Stimulated activated memory B cell treated with anti-CD40 and anti-IgM and Interleukin-4, amounts not matched to agents 10 μg/mL and 1 μg/mL and 100 μg/mL, for 72 hours (primary cell): ENCODE results near the gene XCR1.

Source experiments
- ATAC-seq: fragments of 150-1000 bp; cut with Tn5 transposase; 2 replicates; pipeline ENCODE4 v1.10.0; 2021
- H3K27ac Mint-ChIP-seq: one replicate; pipeline ENCODE4 v1.8.0; 2022; ENCODE audit warnings: mild to moderate bottlenecking, mixed read lengths
- H3K27me3 Mint-ChIP-seq: one replicate; pipeline ENCODE4 v1.8.0; 2022; ENCODE audit warnings: mixed read lengths
- H3K36me3 Mint-ChIP-seq: one replicate; pipeline ENCODE4 v1.8.0; 2022; ENCODE audit warnings: mixed read lengths
- H3K4me1 Mint-ChIP-seq: one replicate; pipeline ENCODE4 v1.8.0; 2022; ENCODE audit warnings: mixed read lengths
- H3K4me3 Mint-ChIP-seq: one replicate; pipeline ENCODE4 v1.8.0; 2022; ENCODE audit warnings: mild to moderate bottlenecking, moderate library complexity, mixed read lengths
- H3K9me3 Mint-ChIP-seq: one replicate; pipeline ENCODE4 v1.8.0; 2022; ENCODE audit warnings: mixed read lengths

XCR1 gene

GRCh38 chr3:46027021-46027705 lies at the start of gene XCR1:
XCR1 (minus strand) TSS chr3:46027483; CDS start chr3:46021947, 5,536 bp downstream.
- Mint-ChIP-seq H3K4me3 (no peak within 1 kb of the TSS), H3K27ac (no peak within 1 kb of the TSS), H3K4me1 (peaks cover 17% of the 10 kb centered on the region), H3K9me3 (peaks cover 11% of the 10 kb centered on the region), H3K36me3 (peaks cover 11% of the 10 kb centered on the region), H3K27me3 (no peaks in the 10 kb centered on the region)
- no peak for ATAC-seq

DNA sequence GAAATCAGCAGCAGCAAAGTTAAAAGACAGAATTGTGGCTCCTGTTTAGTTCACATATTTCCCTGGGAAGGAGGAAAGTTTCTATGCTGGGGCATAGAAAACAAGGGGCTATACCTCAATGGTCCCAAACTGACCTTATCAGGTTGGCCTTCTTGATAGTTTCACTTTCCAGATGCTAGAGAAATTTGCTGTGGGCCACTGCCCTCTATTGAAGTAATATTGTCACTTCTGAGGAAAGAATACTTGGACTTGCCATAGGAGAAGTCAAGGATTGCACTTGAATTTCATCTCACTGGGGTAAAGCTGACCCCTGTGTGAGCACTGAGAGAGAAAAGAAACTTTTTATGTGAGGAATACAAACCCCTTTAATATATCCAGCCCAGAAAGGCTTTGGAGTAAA lies 49.3 kb upstream of the XCR1 start:
- no peaks in the 10 kb centered on the region for H3K36me3 Mint-ChIP-seq

DNA sequence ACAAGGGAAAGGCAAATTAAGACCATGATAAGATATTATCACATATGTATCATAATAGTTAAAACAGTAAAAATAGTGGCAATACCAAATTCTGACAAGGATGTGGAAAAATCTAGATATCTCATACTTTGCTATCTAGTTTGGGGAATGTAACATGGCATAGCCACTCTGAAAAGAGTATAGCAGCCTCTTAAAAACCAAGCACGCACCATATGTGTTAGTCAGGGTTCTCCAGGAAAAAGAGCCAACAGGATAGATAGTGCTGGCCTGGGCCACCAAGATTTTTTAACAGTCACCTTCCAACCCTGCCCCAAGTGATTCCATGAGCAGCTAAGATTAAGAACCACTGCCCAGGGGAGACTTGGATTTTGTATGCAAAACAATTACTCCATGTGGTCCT lies 48.5 kb upstream of the XCR1 start:
- no peaks in the 10 kb centered on the region for H3K9me3 Mint-ChIP-seq
- no peak for ATAC-seq
- H3K4me3 Mint-ChIP-seq, result no peak overlapping the region
- peaks cover 10% of the 10 kb centered on the region for H3K4me1 Mint-ChIP-seq
- H3K27me3 Mint-ChIP-seq, result no peaks in the 10 kb centered on the region
- H3K36me3 Mint-ChIP-seq, result no peaks in the 10 kb centered on the region
- no peak overlapping the region for H3K27ac Mint-ChIP-seq

More for the DNA sequence above, 49.3 kb upstream of the XCR1 start:
- H3K27ac Mint-ChIP-seq, result no peak overlapping the region
- ATAC-seq, result no peak
- no peak overlapping the region for H3K4me3 Mint-ChIP-seq
- no peaks in the 10 kb centered on the region for H3K27me3 Mint-ChIP-seq
- no peaks in the 10 kb centered on the region for H3K9me3 Mint-ChIP-seq
- H3K4me1 Mint-ChIP-seq, result peaks cover 9% of the 10 kb centered on the region

- no peaks in the 10 kb centered on the region for H3K36me3 Mint-ChIP-seq
- no peaks in the 10 kb centered on the region for H3K27me3 Mint-ChIP-seq
- no peak overlapping the region for H3K4me3 Mint-ChIP-seq
- no peaks in the 10 kb centered on the region for H3K9me3 Mint-ChIP-seq
- no peak for ATAC-seq
- no peak overlapping the region for H3K27ac Mint-ChIP-seq
- peaks cover 11% of the 10 kb centered on the region for H3K4me1 Mint-ChIP-seq
Measured at GRCh38 chr3:46071222-46071858, 44.1 kb upstream of the XCR1 start.

DNA sequence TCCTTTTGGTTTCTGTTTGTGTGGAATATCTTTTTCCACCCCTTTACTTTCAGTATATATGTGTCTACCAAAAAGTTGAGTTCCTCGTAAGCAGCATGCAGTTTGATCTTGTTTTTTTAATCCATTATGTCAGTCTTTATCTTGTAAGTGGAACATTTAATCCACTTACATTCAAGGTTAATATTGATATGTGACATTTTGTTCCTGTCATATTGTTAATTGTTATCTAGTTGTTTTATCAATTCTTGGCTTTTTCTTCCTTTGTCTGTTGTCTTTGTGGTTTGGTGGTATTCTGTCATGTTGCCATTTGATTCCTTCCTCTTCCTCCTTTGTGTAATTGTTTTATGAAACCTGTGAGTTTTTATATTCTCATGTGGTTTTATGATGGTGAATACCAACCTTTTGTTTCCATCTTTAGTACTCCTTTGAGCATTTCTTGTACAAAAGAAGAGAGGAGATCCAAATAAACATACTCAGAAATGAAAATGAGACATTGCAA lies 43.4 kb upstream of the XCR1 start:
- H3K27ac Mint-ChIP-seq, result no peak overlapping the region

DNA sequence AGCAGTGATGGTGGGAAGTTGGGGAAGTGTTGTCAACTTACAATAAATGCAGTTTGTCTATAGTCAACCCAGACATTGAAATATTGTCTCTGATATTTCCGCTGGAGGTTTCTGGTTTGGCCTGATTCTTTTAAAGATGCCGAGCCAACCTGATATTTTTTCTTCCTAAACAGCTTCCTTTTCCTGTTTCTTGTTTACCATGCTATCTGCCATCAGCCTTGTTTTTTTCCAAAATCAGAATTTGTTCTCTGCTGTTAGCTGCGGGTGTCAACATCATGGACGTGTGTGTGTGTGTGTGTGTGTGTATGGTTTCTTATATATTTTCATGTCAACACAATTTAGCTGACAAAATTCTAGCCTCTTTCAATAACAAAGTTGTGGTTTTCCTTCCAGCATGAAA lies 41.2 kb upstream of the XCR1 start:
- Mint-ChIP-seq H3K27ac (no peak overlapping the region), H3K36me3 (no peaks in the 10 kb centered on the region), H3K27me3 (no peaks in the 10 kb centered on the region), H3K4me1 (peaks cover 18% of the 10 kb centered on the region), H3K9me3 (no peaks in the 10 kb centered on the region), H3K4me3 (no peak overlapping the region)
- no peak for ATAC-seq

More for the DNA sequence above, 43.4 kb upstream of the XCR1 start:
- no peaks in the 10 kb centered on the region for H3K9me3 Mint-ChIP-seq
- ATAC-seq, result no peak
- H3K36me3 Mint-ChIP-seq, result no peaks in the 10 kb centered on the region
- H3K4me1 Mint-ChIP-seq, result peaks cover 12% of the 10 kb centered on the region
- H3K4me3 Mint-ChIP-seq, result no peak overlapping the region
- no peaks in the 10 kb centered on the region for H3K27me3 Mint-ChIP-seq

DNA sequence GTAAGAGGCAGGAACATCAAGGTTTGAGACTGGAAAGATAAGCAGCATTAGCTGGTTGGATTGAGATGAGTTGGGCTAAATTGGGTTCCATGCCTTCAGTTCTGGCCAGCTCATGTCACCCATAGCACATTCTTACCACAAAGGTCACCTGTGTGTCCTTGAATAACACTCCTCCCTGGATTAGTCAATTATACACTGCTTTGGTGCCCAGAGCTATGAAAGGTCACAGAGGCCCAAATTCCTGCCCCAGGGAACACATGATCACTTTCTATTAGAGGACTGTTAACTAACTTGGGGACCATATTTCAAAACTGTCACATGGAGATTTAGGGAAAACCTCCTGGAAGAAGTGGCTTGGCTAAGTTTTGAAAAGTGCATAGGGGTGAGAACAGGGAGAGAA lies 40.1 kb upstream of the XCR1 start:
- no peaks in the 10 kb centered on the region for H3K36me3 Mint-ChIP-seq
- H3K4me1 Mint-ChIP-seq, result peaks cover 18% of the 10 kb centered on the region
- no peak for ATAC-seq
- no peaks in the 10 kb centered on the region for H3K27me3 Mint-ChIP-seq
- H3K9me3 Mint-ChIP-seq, result no peaks in the 10 kb centered on the region
- no peak overlapping the region for H3K4me3 Mint-ChIP-seq
- H3K27ac Mint-ChIP-seq, result no peak overlapping the region

DNA sequence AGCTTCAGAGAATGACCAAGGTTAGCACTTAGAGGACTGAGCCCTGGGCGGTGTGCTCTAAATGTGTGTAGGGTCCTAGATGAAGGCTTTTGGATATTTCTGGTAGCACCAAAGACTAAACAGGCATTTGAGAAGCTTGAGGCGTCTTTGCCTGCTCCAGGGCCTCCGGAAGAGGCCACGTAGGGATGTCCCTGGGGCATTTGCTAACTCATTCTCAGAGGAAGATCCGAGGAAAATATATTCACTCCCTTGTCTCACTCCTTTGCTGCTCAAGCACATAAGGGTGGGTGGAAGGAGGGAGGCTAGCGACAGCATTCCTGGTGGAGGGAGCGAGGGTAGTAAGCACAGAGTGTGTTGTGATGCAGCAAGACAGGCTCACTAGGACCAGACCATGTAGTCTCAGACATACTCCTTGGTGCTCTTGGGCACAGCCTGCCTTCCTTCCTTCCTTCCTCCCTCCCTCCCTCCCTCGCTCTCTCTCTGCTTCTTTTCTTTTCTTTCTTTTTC lies 38.5 kb upstream of the XCR1 start:
- H3K36me3 Mint-ChIP-seq, result no peaks in the 10 kb centered on the region
- peaks cover 16% of the 10 kb centered on the region for H3K4me1 Mint-ChIP-seq
- no peak for ATAC-seq
- H3K27me3 Mint-ChIP-seq, result no peaks in the 10 kb centered on the region
- H3K27ac Mint-ChIP-seq, result no peak overlapping the region
- H3K9me3 Mint-ChIP-seq, result no peaks in the 10 kb centered on the region
- H3K4me3 Mint-ChIP-seq, result no peak overlapping the region

DNA sequence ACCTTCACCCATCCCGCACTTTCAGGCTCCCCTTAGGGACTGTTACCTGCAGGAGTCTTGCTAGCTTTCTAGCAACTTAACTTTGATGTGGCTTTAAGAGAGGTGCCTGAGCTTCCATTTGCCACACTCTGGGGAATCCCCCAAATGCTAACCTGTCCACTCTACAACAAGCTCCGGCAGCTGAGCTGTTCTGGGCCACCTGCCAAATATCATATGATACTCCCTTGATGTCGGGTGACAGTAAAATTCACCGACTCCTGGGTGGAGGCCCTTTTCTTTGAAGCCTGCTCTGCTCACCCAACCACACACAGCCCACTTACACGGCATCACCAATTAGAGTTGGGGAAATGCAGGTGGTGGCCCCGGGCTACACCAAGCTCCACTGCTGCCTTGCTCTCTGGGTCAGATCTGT lies 38.0 kb upstream of the XCR1 start:
- H3K27ac Mint-ChIP-seq, result no peak overlapping the region
- H3K4me1 Mint-ChIP-seq, result peaks cover 11% of the 10 kb centered on the region
- H3K4me3 Mint-ChIP-seq, result no peak overlapping the region
- H3K9me3 Mint-ChIP-seq, result no peaks in the 10 kb centered on the region
- H3K36me3 Mint-ChIP-seq, result no peaks in the 10 kb centered on the region
- peak; percentile 80 for ATAC-seq
- H3K27me3 Mint-ChIP-seq, result no peaks in the 10 kb centered on the region

DNA sequence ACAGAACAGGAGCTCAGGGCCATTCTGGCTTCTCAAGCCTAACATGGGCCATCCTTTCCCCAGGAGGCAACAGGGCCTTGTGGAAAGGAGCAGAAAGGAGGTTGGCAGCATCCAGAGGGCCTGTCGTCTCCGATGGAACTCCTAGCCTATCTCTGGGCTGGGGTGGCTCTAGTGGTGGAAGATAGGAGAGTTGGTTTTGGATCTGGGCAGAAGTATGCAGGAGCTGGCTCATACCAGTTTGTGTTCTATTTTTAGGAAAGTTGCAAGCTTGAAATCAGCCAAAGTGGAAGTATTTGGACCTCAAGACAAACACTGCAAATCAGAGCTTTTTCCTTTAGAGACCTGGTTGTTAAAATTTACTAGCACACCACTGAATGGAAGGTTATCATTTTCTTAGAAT lies 35.4 kb upstream of the XCR1 start:
- no peak for ATAC-seq
- Mint-ChIP-seq H3K9me3 (peaks cover 2% of the 10 kb centered on the region), H3K27me3 (no peaks in the 10 kb centered on the region), H3K36me3 (no peaks in the 10 kb centered on the region), H3K27ac (no peak overlapping the region), H3K4me1 (peaks cover 26% of the 10 kb centered on the region), H3K4me3 (no peak overlapping the region)

DNA sequence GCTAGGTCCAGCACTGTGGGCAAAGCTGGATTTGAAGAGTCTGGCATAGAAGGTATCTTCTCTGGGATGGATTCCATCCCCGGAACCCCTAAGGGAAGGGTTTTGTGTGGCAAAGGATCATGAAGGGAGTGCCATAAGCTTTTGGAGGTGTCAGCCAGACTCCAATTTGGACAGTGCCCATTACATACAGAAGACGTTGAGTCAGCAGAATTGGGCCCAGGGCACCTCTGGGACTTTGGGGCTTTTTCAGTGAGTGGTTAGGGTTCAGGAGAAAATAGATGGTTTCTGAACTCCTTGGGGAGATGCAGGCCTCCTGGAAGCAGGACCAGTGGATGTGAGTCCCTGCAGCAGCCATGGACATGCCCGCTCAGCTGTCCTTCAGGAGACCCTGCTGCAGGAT lies 34.6 kb upstream of the XCR1 start:
- Mint-ChIP-seq H3K4me3 (no peak overlapping the region), H3K36me3 (no peaks in the 10 kb centered on the region), H3K27ac (no peak overlapping the region), H3K27me3 (no peaks in the 10 kb centered on the region), H3K4me1 (peaks cover 27% of the 10 kb centered on the region), H3K9me3 (peaks cover 3% of the 10 kb centered on the region)
- no peak for ATAC-seq

GRCh38 chr3:46061108-46061720 lies 33.9 kb upstream of the XCR1 start:
- no peak for ATAC-seq
- H3K4me3 Mint-ChIP-seq, result no peak overlapping the region
- peaks cover 27% of the 10 kb centered on the region for H3K4me1 Mint-ChIP-seq
- H3K9me3 Mint-ChIP-seq, result peaks cover 3% of the 10 kb centered on the region
- no peaks in the 10 kb centered on the region for H3K36me3 Mint-ChIP-seq
- H3K27me3 Mint-ChIP-seq, result no peaks in the 10 kb centered on the region
- no peak overlapping the region for H3K27ac Mint-ChIP-seq

- no peak for ATAC-seq
- Mint-ChIP-seq H3K27me3 (no peaks in the 10 kb centered on the region), H3K36me3 (no peaks in the 10 kb centered on the region), H3K27ac (no peak overlapping the region), H3K9me3 (peaks cover 3% of the 10 kb centered on the region), H3K4me3 (no peak overlapping the region), H3K4me1 (peaks cover 25% of the 10 kb centered on the region)
Measured at GRCh38 chr3:46060551-46060950, 33.3 kb upstream of the XCR1 start.

- peak; percentile 82 for ATAC-seq
- no peaks in the 10 kb centered on the region for H3K36me3 Mint-ChIP-seq
- H3K27ac Mint-ChIP-seq, result no peak overlapping the region
- no peak overlapping the region for H3K4me3 Mint-ChIP-seq
- peaks cover 3% of the 10 kb centered on the region for H3K9me3 Mint-ChIP-seq
- H3K4me1 Mint-ChIP-seq, result peaks cover 20% of the 10 kb centered on the region
- H3K27me3 Mint-ChIP-seq, result peaks cover 6% of the 10 kb centered on the region
Measured at GRCh38 chr3:46059432-46059831, 32.1 kb upstream of the XCR1 start.

DNA sequence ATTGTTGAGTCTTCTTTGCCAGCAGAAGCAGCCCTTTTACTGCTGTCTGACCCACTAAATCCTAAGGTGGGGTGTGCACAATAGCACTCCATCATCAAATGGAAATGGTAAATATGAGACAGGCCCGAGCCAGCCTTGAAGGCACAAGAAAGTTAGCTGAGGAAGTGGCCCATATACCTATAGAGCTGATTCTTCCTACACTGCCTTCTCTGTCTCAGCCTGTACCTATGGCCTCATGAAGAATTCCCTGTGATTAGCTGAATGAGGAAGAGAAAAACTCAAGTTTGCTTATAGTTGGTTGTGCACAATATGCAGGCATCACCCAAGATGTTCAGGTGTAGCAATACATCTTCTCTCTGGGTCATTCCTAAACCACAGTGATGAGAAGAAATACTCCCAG lies 31.7 kb upstream of the XCR1 start:
- ATAC-seq, result peak; percentile 53
- H3K4me3 Mint-ChIP-seq, result no peak overlapping the region
- H3K4me1 Mint-ChIP-seq, result peaks cover 20% of the 10 kb centered on the region
- H3K27me3 Mint-ChIP-seq, result peaks cover 11% of the 10 kb centered on the region
- H3K36me3 Mint-ChIP-seq, result no peaks in the 10 kb centered on the region
- H3K27ac Mint-ChIP-seq, result no peak overlapping the region
- peaks cover 3% of the 10 kb centered on the region for H3K9me3 Mint-ChIP-seq
